WTC11 (cell line): ENCODE results near the gene SLC18A2. TPM values are rescaled to one million over a fixed set of nuclear protein-coding genes. Genes with fewer than 3 reads are reported as not detected.

Experiments used
- ATAC-seq: fragments of 200-7000 bp; cut with Tn5 transposase; 2 replicates; pipeline ENCODE4 v1.10.0; 2021; ENCODE audit warnings: mild to moderate bottlenecking, moderate library complexity
- CTCF ChIA-PET: fragments of 300-600 bp; sonication (Branson Sonifier 250); formaldehyde crosslinking; loops from one replicate; lab custom pipeline; 2021; ENCODE audit warnings: antibody characterized with exemption; lab: Charles Lee
- POLR2A ChIA-PET: fragments of 350-600 bp; sonication (Branson Sonifier 250); formaldehyde crosslinking; loops from one replicate; lab custom pipeline; 2021; ENCODE audit warnings: antibody characterized with exemption; lab: Charles Lee
- DNase-seq: peaks from one replicate; pipeline ENCODE4 v3.0.0; 2021; ENCODE audit warnings: low spot score
- H3K27ac Mint-ChIP-seq: 2 replicates; pipeline ENCODE4 v1.8.0; 2021; ENCODE audit warnings: mixed read lengths
- H3K27me3 Mint-ChIP-seq: 2 replicates; pipeline ENCODE4 v1.8.0; 2021; ENCODE audit warnings: low read depth, mild to moderate bottlenecking, moderate library complexity, mixed read lengths
- H3K36me3 Mint-ChIP-seq: 2 replicates; pipeline ENCODE4 v1.8.0; 2021; ENCODE audit warnings: mixed read lengths
- H3K4me1 Mint-ChIP-seq: 2 replicates; pipeline ENCODE4 v1.8.0; 2022; ENCODE audit warnings: mixed read lengths
- H3K4me3 Mint-ChIP-seq: 2 replicates; pipeline ENCODE4 v1.8.0; 2021; ENCODE audit warnings: mild to moderate bottlenecking, moderate library complexity, mixed read lengths
- H3K9me3 Mint-ChIP-seq: 2 replicates; pipeline ENCODE4 v1.8.0; 2021; ENCODE audit warnings: mixed read lengths
- AR ChIP-seq: fragments of 250-450 bp; sonication (Bioruptor Pico); IDR thresholded peaks from 2 replicates; pipeline ENCODE4 v1.9.0; 2021; ENCODE audit warnings: mild to moderate bottlenecking
- ARID4B ChIP-seq: sonication (generic); formaldehyde crosslinking; IDR thresholded peaks from 2 replicates; pipeline ENCODE4 v1.8.0; 2023; ENCODE audit warnings: missing genetic modification reagents, mild to moderate bottlenecking, borderline replicate concordance
- CDX4 ChIP-seq: fragments of 250-450 bp; sonication (Bioruptor Pico); IDR thresholded peaks from 2 replicates; pipeline ENCODE4 v1.9.0; 2021; ENCODE audit warnings: moderate library complexity, mild to moderate bottlenecking, inconsistent platforms, borderline replicate concordance
- CREM ChIP-seq: sonication (generic); formaldehyde crosslinking; IDR thresholded peaks from 2 replicates; pipeline ENCODE4 v1.8.1; 2022; ENCODE audit warnings: mild to moderate bottlenecking, missing genetic modification reagents, moderate library complexity
- ELF4 ChIP-seq: sonication (generic); formaldehyde crosslinking; IDR thresholded peaks from 2 replicates; pipeline ENCODE4 v1.8.1; 2022; ENCODE audit warnings: low read depth, mild to moderate bottlenecking, moderate library complexity, missing genetic modification reagents
- ESRRA ChIP-seq: sonication (generic); formaldehyde crosslinking; IDR thresholded peaks from 2 replicates; pipeline ENCODE4 v1.8.1; 2022; ENCODE audit warnings: mild to moderate bottlenecking, missing genetic modification reagents, borderline replicate concordance
- FOXJ3 ChIP-seq: sonication (generic); formaldehyde crosslinking; IDR thresholded peaks from 2 replicates; pipeline ENCODE4 v1.9.0; 2021; ENCODE audit warnings: missing genetic modification reagents, mild to moderate bottlenecking, borderline replicate concordance
- NR2C2 ChIP-seq: sonication (generic); formaldehyde crosslinking; IDR thresholded peaks from 2 replicates; pipeline ENCODE4 v1.8.0; 2022; ENCODE audit warnings: mild to moderate bottlenecking, missing genetic modification reagents
- SOX15 ChIP-seq: fragments of 250-450 bp; sonication (Bioruptor Pico); IDR thresholded peaks from 2 replicates; pipeline ENCODE4 v1.9.0; 2021; ENCODE audit warnings: mild to moderate bottlenecking
- TP53 ChIP-seq: sonication (generic); formaldehyde crosslinking; IDR thresholded peaks from 2 replicates; pipeline ENCODE4 v1.8.1; 2023; ENCODE audit warnings: mild to moderate bottlenecking, missing genetic modification reagents
- ZNF138 ChIP-seq: sonication (generic); formaldehyde crosslinking; conservative IDR thresholded peaks from 2 replicates; pipeline ENCODE4 v1.8.1; 2022; ENCODE audit warnings: mild to moderate bottlenecking, moderate library complexity, missing genetic modification reagents
- ZNF232 ChIP-seq: sonication (generic); formaldehyde crosslinking; IDR thresholded peaks from 2 replicates; pipeline ENCODE4 v1.8.0; 2022; ENCODE audit warnings: mild to moderate bottlenecking, missing genetic modification reagents
- ZNF423 ChIP-seq: fragments of 250-450 bp; sonication (Bioruptor Pico); IDR thresholded peaks from 2 replicates; pipeline ENCODE4 v2.1.2; 2022; ENCODE audit warnings: mild to moderate bottlenecking, moderate library complexity
- ZNF425 ChIP-seq: fragments of 250-450 bp; sonication (Bioruptor Pico); conservative IDR thresholded peaks from 2 replicates; pipeline ENCODE4 v1.9.0; 2021; ENCODE audit warnings: mild to moderate bottlenecking
- ZNF512 ChIP-seq: sonication (generic); formaldehyde crosslinking; IDR thresholded peaks from 2 replicates; pipeline ENCODE4 v1.8.1; 2022; ENCODE audit warnings: missing genetic modification reagents, borderline replicate concordance
- total RNA-seq: library from RNA; stranded (reverse); gene quantifications from 3 replicates; pipeline ENCODE4 v1.2.3, GENCODE V29; 2021

Gene SLC18A2
- total RNA-seq, 1 experiment from 2014 or later: 5.9 TPM

- TF ChIP-seq ZNF425 (no peak), ZNF423 (CRISPR knock-in tag) (no peak), ZNF232 (CRISPR knock-in tag) (no peak), CREM (CRISPR knock-in tag) (no peak), NR2C2 (no peak), ZNF138 (CRISPR knock-in tag) (no peak), ARID4B (CRISPR knock-in tag) (no peak), CDX4 (CRISPR knock-in tag) (no peak), FOXJ3 (no peak), ESRRA (CRISPR knock-in tag) (no peak), ZNF512 (CRISPR knock-in tag) (no peak), ELF4 (CRISPR knock-in tag) (no peak), AR (CRISPR knock-in tag) (no peak), SOX15 (CRISPR knock-in tag) (no peak), TP53 (CRISPR knock-in tag) (no peak)
- no peak overlapping the region for H3K4me3 Mint-ChIP-seq
- H3K9me3 Mint-ChIP-seq: no peaks in the 10 kb centered on the region
- ChIA-PET CTCF (interaction anchor here (2.5 kb wide), 1 partner anchor 77 kb away, joined by 8 read pairs; no protein-coding TSS in a partner anchor), POLR2A (no interaction called here)
- ATAC-seq (no peak), DNase-seq (no peak)
- no peak overlapping the region for H3K27ac Mint-ChIP-seq
- H3K4me1 Mint-ChIP-seq: peaks cover 2% of the 10 kb centered on the region; the same call in 1 of the 2 replicates
- H3K36me3 Mint-ChIP-seq: peaks cover 8% of the 10 kb centered on the region
- no peaks in the 10 kb centered on the region for H3K27me3 Mint-ChIP-seq
Observed at GRCh38 chr10:117294039-117294645, 53.2 kb downstream of the SLC18A2 start.
